UCSD-AML1 (cell line): ENCODE measurements around the gene ROPN1L.

Source experiments
- DNase-seq: peaks from one replicate; lab custom pipeline; 2025; ENCODE audit not compliant: unreplicated experiment; lab: John Stamatoyannopoulos, UW

The ROPN1L gene

DNA sequence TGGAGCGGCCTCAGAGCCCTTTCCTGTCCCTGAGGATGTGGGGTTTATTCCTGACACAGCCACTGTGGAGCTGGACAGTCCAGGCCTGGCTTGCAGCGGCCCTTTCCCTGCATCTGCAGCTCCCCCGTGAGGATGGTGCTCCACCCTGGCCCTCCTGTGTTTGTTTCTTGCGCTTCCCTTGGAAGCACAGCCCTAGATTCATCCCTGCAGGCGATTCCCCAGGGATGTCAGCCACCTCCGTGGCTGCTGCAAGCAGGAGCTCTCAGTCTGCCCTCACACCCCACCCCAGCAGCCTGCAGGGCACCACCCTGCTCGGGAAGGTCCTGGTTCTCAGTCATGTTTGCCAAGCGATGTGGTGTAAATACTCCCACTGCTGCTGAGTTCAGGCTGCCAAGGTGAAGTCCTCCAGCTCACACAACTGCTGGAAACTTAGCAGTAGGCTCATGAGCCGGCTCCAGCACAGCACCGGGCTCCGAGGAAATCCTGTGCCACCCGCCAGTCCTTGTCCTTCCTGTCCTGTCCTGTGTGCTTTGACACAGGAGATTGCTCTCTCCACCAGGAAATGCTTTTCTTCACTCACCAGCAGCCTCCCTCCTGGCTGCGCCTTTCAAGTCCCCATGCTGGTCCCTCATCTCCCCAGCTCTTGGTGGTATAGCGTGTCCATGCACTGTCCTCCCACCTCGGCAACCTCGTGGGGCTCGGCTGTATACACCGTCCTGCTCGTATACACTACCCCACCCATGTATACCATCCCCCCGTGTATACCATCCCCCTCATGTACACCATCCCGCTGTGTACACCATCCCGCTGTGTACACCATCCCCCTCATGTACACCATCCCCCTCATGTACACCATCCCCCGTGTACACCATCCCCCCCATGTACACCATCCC, 16.2 kb downstream of the ROPN1L start:
- peak; percentile 51 for DNase-seq

GRCh38 chr5:10459080-10460055, 17.7 kb downstream of the ROPN1L start:
- no peak for DNase-seq

GRCh38 chr5:10460252-10460906, 18.7 kb downstream of the ROPN1L start:
- DNase-seq: no peak

DNA sequence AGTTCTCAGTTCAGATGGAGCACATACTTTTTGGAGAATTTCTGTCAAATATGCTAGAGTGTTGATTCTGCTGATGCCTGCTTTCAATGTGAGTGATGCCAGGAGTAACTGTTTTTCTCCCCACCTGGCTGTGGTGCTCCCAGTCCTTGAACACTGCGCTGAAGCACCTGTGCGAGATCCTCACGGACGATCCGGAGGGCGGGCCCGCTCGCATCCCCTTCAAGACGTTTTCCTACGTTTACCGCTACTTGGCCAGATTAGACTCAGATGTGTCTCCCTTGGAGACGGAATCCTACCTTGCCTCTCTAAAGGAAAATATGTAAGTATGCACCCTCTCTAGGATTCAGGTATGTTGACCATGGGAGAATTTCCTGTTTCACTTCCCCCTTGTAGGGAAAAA, 19.4 kb downstream of the ROPN1L start:
- DNase-seq: no peak

DNA sequence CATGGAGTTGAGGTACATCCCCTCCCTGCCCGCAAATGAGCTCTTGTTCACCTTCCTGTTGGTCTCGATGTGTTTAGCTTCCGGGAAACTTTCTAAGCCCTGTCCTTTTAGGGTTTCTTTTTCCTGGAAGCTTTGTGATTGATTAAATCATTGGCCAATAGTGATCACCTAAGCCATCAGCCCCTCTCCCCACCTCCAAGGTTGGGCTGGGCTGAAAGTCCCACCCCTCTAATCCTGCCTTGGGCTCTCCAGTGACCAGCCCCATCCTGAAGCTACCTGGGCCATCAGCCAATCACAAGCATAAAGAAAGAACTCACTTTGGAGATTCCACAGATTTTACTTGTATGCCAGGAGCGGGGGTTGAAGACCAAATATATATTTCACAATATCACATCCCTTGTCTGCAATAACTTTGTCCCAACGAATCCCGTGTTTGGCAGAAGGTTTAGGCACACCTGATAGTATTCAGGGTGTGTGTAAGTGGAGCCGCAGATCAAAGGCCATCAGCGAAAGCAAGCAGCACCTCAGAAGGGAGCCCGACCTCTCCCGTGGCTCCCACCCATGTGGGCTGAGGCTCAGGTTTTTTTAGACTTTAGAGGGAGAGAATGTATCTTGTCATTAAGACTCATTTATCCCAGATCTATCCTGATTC, 20.4 kb downstream of the ROPN1L start:
- DNase-seq: no peak

DNA sequence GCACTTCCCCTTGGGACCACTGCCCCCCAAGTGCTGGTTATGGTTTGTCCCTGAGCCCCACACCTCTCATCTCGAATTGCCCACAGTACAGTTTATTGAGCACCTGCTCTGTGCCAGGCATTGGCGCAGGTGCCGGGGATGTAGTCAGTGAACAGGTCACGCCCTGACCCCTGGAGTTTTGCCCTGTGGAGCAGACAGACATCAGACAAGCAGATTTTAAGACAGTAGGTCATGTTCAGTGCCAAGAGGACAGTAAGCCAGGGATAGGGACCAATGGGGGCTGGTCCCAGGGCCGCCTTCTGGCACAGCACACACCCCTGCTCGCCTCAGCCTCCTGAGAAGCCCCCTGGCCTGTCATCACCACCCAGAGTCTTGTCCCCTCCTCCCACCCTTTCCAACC, 21.9 kb downstream of the ROPN1L start:
- DNase-seq: no peak

GRCh38 chr5:10464173-10464572, 22.5 kb downstream of the ROPN1L start:
- no peak for DNase-seq

GRCh38 chr5:10465726-10466125, 24.0 kb downstream of the ROPN1L start:
- DNase-seq: no peak

- peak; percentile 24 for DNase-seq
Measured at GRCh38 chr5:10466446-10467073, 24.9 kb downstream of the ROPN1L start.

DNA sequence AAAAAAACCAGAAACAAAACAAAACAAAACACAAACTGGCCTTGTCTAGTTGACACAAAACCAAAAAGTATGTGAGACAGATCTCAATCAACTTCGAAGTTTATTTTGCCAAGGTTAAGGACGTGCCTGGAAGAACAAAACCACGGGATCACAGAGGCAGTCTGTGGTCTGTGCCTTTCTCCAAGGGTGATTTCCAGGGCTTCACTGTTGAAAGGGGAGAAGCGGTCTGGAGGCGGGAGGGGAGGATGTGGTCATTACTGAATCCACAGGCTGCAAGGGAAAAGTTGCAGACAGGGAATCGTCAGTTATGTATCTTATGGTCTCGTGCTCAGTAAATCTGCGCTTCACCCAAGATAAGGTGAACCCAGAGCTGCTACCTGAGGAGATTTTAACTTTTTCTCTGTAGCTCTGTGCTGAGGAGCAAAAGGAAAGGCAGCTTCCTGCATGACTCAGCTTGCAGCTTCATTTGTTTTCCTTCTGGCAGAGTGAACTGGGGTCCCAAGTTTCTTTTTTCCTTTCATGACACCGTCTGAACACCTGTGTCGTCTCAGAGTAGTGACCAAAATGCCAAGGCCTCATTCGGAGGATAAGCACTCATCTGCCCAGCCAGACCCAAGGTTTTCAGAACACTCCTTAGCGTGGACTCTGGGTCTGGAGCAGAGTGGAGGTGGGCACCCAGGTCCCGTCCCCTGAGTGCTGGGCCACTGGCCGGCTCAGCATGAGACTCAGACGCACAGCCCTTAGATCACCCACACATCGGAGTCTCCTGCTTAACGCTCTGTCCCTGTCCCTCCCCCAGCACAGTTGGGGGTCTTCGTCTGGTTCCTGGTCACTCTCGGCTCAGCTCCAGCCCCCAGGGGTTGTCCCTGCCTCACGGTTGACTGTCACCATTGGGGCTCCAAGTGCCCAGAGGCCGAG, 25.9 kb downstream of the ROPN1L start:
- peak; percentile 36 for DNase-seq

DNA sequence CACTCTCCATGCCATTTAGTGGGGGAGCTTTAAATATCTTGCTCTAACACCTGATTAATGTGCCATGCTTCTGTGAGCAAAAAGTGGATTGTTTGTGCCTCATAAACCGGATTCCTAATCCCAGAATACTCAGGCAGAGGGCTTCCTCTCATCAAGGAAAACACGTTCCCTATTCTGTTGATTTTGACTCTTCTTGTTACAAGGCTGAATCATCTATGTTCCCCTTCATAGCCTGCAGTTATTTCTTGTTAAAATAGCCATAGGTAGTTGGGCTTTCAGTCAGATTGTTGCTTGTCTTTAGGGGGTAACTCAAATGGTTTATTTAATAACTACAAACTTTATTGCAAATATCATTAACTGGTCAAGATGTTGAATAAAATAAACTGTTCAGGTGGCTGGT, 26.6 kb downstream of the ROPN1L start:
- no peak for DNase-seq

- DNase-seq: no peak
Measured at GRCh38 chr5:10469253-10470050, 27.8 kb downstream of the ROPN1L start.

DNA sequence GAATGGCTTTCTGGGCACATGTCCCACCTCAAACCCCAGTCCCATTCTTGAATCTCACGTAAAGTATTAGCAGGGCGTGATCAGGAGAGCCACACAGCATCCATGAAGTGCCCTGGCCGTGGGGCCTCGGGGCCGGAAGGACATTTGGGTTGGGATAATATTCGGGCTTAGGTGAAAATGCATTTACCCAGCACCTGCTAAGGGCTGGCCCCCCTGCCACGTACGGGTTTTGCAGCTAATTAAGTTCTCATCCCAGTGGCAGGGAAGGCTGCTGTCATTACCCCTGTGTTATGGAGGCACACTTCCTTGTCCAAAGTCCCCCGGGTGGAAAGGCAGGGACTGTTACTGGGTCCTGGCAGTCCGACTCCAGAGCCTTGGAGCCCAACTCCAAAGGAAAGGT, 29.0 kb downstream of the ROPN1L start:
- no peak for DNase-seq

DNA sequence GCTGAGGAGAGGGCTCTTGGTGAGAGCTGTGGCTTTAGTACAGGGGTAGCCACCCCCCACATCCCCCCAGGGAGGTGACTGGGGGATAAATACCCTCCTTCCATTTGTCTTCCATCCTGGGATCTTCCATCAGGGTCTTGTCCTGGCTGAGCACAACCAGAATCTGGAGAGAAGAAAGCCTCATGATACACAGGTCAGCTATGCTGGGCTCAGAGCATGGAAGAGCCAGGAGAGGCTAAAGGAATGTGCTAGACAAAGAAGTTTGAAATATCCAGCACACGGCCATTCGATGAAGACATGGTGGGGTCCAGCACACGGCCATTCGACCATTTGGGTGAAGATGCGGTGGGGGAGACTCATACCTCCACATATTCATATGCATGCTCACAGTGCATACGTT, 30.0 kb downstream of the ROPN1L start:
- DNase-seq: no peak

- DNase-seq: no peak
Measured at GRCh38 chr5:10474521-10475075, 32.9 kb downstream of the ROPN1L start.

- DNase-seq: no peak
Measured at GRCh38 chr5:10475931-10476676, 34.4 kb downstream of the ROPN1L start.

GRCh38 chr5:10476878-10477277, 35.2 kb downstream of the ROPN1L start:
- DNase-seq: no peak
